HepG2 (cell line): ENCODE measurements around the gene PPP1R14D. TPM values are rescaled to one million over a fixed set of nuclear protein-coding genes. Genes with fewer than 3 reads are reported as not detected.

Experiments used
- ATAC-seq: fragments of 200-7000 bp; cut with Tn5 transposase; 3 replicates; pipeline ENCODE4 v1.9.1; 2020; ENCODE audit warnings: mild to moderate bottlenecking, moderate library complexity
- BruUV-seq: library from RNA; stranded (reverse); fragments of 400-500 nt; replicated peaks from 2 replicates; lab custom pipeline; 2021; lab: Mats Ljungman, UMichigan
- CTCF ChIA-PET: fragments of 300-600 bp; formaldehyde crosslinking; extraction: SDS; loops from one replicate; lab custom pipeline; 2021; ENCODE audit warnings: low total read pairs, inconsistent platforms, low intra/inter-chr PET ratio; lab: Yijun Ruan, JAX
- POLR2A ChIA-PET: fragments of 350-600 bp; sonication (Branson Sonifier 250); formaldehyde crosslinking; loops from one replicate; lab custom pipeline; 2020; ENCODE audit warnings: antibody characterized with exemption, inconsistent platforms; lab: Yijun Ruan, JAX
- DNase-seq: peaks from one replicate; pipeline ENCODE4 v3.0.0-alpha.2; 2015; ENCODE audit warnings: low spot score
- FAIRE-seq: peaks from 3 replicates; lab custom pipeline; 2011; peaks lifted over from hg19 to GRCh38; lab: Jason Lieb, UNC
- H2AFZ ChIP-seq: one replicate; pipeline ENCODE4 v1.6.1; 2011; ENCODE audit warnings: low read length, inconsistent platforms
- H3K27ac ChIP-seq: fragments of 300-600 bp; 3 replicates; pipeline ENCODE4 v1.8.0; 2011; ENCODE audit warnings: mixed run types, mild to moderate bottlenecking, mixed read lengths, low read length, inconsistent platforms; ENCODE audit not compliant: insufficient read depth; ENCODE audit errors: extremely low read length
- H3K27me3 ChIP-seq, 2 experiments: fragments of 200-600 bp in 1 of 2; 2 replicates in 1 of 2; 3 replicates in 1 of 2; pipeline versions ENCODE4 v1.6.0 to v1.8.0; 2011; ENCODE audit warnings: low read length in 2 of 2, mild to moderate bottlenecking in 2 of 2, moderate library complexity in 2 of 2, inconsistent platforms in 1 of 2; ENCODE audit not compliant: insufficient read depth in 2 of 2, control insufficient read depth in 1 of 2
- H3K36me3 ChIP-seq, 2 experiments: fragments of 200-600 bp in 1 of 2; replicated peaks in 1 of 2; 2 replicates in 1 of 2; 3 replicates in 1 of 2; pipeline versions ENCODE4 v1.5.1 to v1.8.0; 2011; ENCODE audit warnings: low read length in 2 of 2, inconsistent platforms in 1 of 2; ENCODE audit not compliant: insufficient read depth in 2 of 2, control insufficient read depth in 1 of 2
- H3K4me1 ChIP-seq: 2 replicates; pipeline ENCODE4 v1.5.1; 2012; ENCODE audit warnings: low read length, inconsistent platforms; ENCODE audit not compliant: insufficient read depth
- H3K4me2 ChIP-seq: 2 replicates; pipeline ENCODE4 v1.6.0; 2011; ENCODE audit warnings: low read depth, low read length, inconsistent platforms
- H3K4me3 ChIP-seq, 3 experiments: fragments of 200-600 bp in 1 of 3; sonication (generic), shearing (Covaris generic) in 1 of 3; replicated peaks in 1 of 3; 2 replicates each; pipeline ENCODE4 v1.5.1; 2011 to 2016; ENCODE audit warnings: low read length in 3 of 3, inconsistent platforms in 2 of 3, low read depth in 2 of 3, mild to moderate bottlenecking in 2 of 3, control low read depth in 1 of 3, mixed read lengths in 1 of 3; ENCODE audit not compliant: insufficient read depth in 1 of 3
- H3K79me2 ChIP-seq: one replicate; pipeline ENCODE4 v1.6.1; 2011; ENCODE audit warnings: low read length, inconsistent platforms; ENCODE audit not compliant: insufficient read depth
- H3K9ac ChIP-seq: 2 replicates; pipeline ENCODE4 v1.6.0; 2011; ENCODE audit warnings: mild to moderate bottlenecking, low read depth, low read length, inconsistent platforms; ENCODE audit not compliant: insufficient read depth
- H3K9me3 ChIP-seq: 2 replicates; pipeline ENCODE4 v1.5.1; 2012; ENCODE audit warnings: mild to moderate bottlenecking, low read length
- H4K20me1 ChIP-seq: 2 replicates; pipeline ENCODE4 v1.6.0; 2011; ENCODE audit warnings: inconsistent platforms, mild to moderate bottlenecking, low read length, moderate library complexity; ENCODE audit not compliant: insufficient read depth
- EHMT2 ChIP-seq: fragments of 200-600 bp; sonication (generic); IDR thresholded peaks from 2 replicates; pipeline ENCODE4 v1.7.0; 2017; ENCODE audit warnings: antibody characterized with exemption, low read depth, low read length, borderline replicate concordance
- JARID2 ChIP-seq: sonication (generic); formaldehyde crosslinking; IDR thresholded peaks from 2 replicates; pipeline ENCODE4 v1.8.1; 2023; ENCODE audit warnings: missing genetic modification reagents, inconsistent platforms; ENCODE audit not compliant: insufficient replicate concordance
- JDP2 ChIP-seq: sonication (generic); formaldehyde crosslinking; IDR thresholded peaks from 2 replicates; pipeline ENCODE4 v1.8.1; 2022; ENCODE audit warnings: missing genetic modification reagents, borderline replicate concordance
- NCOA1 ChIP-seq: sonication (generic); formaldehyde crosslinking; IDR thresholded peaks from 2 replicates; pipeline ENCODE4 v1.9.0; 2021; ENCODE audit warnings: missing genetic modification reagents
- NFIB ChIP-seq: sonication (generic); formaldehyde crosslinking; IDR thresholded peaks from 2 replicates; pipeline ENCODE4 v1.9.0; 2021; ENCODE audit warnings: missing genetic modification reagents, mild to moderate bottlenecking, borderline replicate concordance
- POGZ ChIP-seq: sonication (generic); formaldehyde crosslinking; IDR thresholded peaks from 2 replicates; pipeline ENCODE4 v1.4.0; 2020; ENCODE audit warnings: mild to moderate bottlenecking, missing genetic modification reagents
- RARA ChIP-seq: IDR thresholded peaks from 2 replicates; pipeline ENCODE4 v1.6.1; 2016; ENCODE audit warnings: missing genetic modification reagents, missing compliant biosample characterization
- ZNF264 ChIP-seq: sonication (generic); formaldehyde crosslinking; IDR thresholded peaks from 2 replicates; pipeline ENCODE4 v1.4.0; 2020; ENCODE audit warnings: missing genetic modification reagents
- ZNF382 ChIP-seq: sonication (generic); formaldehyde crosslinking; IDR thresholded peaks from 2 replicates; pipeline ENCODE4 v1.5.0; 2020; ENCODE audit warnings: missing genetic modification reagents, mild to moderate bottlenecking, borderline replicate concordance
- ZNF83 ChIP-seq: sonication (generic); formaldehyde crosslinking; IDR thresholded peaks from 2 replicates; pipeline ENCODE4 v1.4.0; 2020; ENCODE audit warnings: missing genetic modification reagents, mild to moderate bottlenecking, borderline replicate concordance
- WGBS: methylation state at CpG from one replicate; pipeline ENCODE4 v1.1.6; 2017; ENCODE audit warnings: low lambda C conversion rate; 5-methylcytosine and 5-hydroxymethylcytosine counted together
- in situ Hi-C: cut with HindIII; loops from 2 replicates; pipeline ENCODE4 v1.10.0; 2017; ENCODE audit warnings: low pct_unique_long_range_greater_than_20kb; ENCODE audit not compliant: extremely low pct_ligation_motif_present
- intact Hi-C: fragments of 100-400 bp; cut with micrococcal nuclease; formaldehyde crosslinking; loops from one replicate; pipeline ENCODE4 v1.10.0; 2022; ENCODE audit not compliant: unreplicated experiment
- polyA plus RNA-seq, 8 experiments: library from polyadenylated mRNA; depleted of rRNA in 3 of 8; stranded (reverse) in 7 of 8; unstranded in 1 of 8; fragments of >200 nt; fragmentation: Illumina TruSeq in 4 of 8; extraction: Trizol in 4 of 8; gene quantifications; 2 replicates each; pipeline versions ENCODE4 v1.2.1 to v1.2.3, GENCODE V29; 2011 to 2016; ENCODE audit warnings: low read depth in 4 of 8, missing spikeins in 1 of 8, mixed read lengths in 1 of 8; ENCODE audit not compliant: insufficient read depth in 1 of 8
- total RNA-seq, 5 experiments: library from RNA; depleted of rRNA; stranded (reverse); fragments of >200 nt; fragmentation: Illumina TruSeq; extraction: Trizol; gene quantifications; 2 replicates each; pipeline ENCODE4 v1.2.3, GENCODE V29; 2016; ENCODE audit warnings: low read depth in 1 of 5
- TF ChIP-seq, protein P1 (sequence below): IDR thresholded peaks from 2 replicates; pipeline ENCODE4 v1.6.1; 2016
- TF ChIP-seq, protein P2 (sequence below): sonication (generic); formaldehyde crosslinking; IDR thresholded peaks from 2 replicates; pipeline ENCODE4 v1.4.0; 2020; ENCODE audit warnings: missing genetic modification reagents
- TF ChIP-seq, protein P3 (sequence below): sonication (generic); IDR thresholded peaks from 2 replicates; pipeline ENCODE4 v1.6.1; 2016; ENCODE audit warnings: low read depth, borderline replicate concordance
- TF ChIP-seq, protein P4 (sequence below): sonication (generic); formaldehyde crosslinking; conservative IDR thresholded peaks from 2 replicates; pipeline ENCODE4 v1.4.0; 2020; ENCODE audit warnings: mild to moderate bottlenecking, missing genetic modification reagents, moderate library complexity
- TF ChIP-seq, protein P5 (sequence below): sonication (generic); formaldehyde crosslinking; IDR thresholded peaks from 2 replicates; pipeline ENCODE4 v1.5.0; 2020; ENCODE audit warnings: mild to moderate bottlenecking, missing genetic modification reagents

The PPP1R14D gene
- total and polyA plus RNA-seq, 2 of the 13 experiments (the other 11 are each of a cell fraction or from before 2014, with no cell fraction given): 0.53 to 0.55 TPM

DNA sequence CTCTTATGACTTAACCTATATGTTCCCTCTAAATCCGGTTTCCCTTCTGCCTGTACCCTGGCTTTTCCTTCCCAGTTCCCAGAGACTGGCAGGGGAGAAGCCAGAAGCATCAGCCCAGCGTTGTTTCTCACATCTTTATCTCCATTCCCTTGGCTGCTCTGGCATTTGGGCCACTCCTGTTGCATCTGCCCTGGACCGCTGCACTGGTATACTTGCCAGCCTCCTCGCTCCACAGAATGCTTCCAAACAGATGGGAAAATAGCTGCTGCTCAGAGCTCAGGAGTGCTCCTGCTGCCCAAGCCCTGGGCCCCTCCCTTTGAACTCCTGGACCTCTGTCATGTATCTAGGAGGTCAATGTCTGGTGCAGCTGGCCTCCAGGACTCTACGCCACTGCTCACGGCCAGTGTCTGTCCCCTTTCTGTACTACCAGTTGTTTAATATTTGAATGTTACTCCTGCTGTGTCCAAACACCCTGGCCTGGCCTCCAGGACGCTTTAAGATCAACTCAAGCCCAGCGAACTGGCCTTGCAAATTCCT is 22.1 kb upstream of the PPP1R14D start:
- no peak overlapping the region for H3K27ac ChIP-seq
- ATAC-seq (peak; percentile 73), DNase-seq (peak; percentile 48), FAIRE-seq (peak; percentile 61)
- H3K27me3 ChIP-seq: no peaks in the 10 kb centered on the region
- WGBS: 21% methylated on average over 8 of the region's 8 CpGs
- no peaks in the 10 kb centered on the region for H4K20me1 ChIP-seq
- POLR2A ChIA-PET: interaction anchor here (0.8 kb wide), 1 partner anchor 8 kb away, joined by 3 read pairs; no protein-coding TSS in a partner anchor
- CTCF ChIA-PET: no interaction called here
- intact Hi-C loops: no loop called here
- in situ Hi-C loops: no loop called here
- H3K79me2 ChIP-seq: no peaks in the 10 kb centered on the region
- peak overlapping the region in 1 of 3 experiments; percentile 33; a peak in 1 of 6 replicates for H3K4me3 ChIP-seq
- no peak overlapping the region for H2AFZ ChIP-seq
- H3K4me2 ChIP-seq: peak overlapping the region; percentile 54
- H3K9me3 ChIP-seq: no peaks in the 10 kb centered on the region
- H3K36me3 ChIP-seq: no peaks in the 10 kb centered on the region
- H3K9ac ChIP-seq: no peak overlapping the region
- peaks cover 49% of the 10 kb centered on the region for H3K4me1 ChIP-seq
- BruUV-seq: no TSS peak
- TF ChIP-seq, protein P1, sequence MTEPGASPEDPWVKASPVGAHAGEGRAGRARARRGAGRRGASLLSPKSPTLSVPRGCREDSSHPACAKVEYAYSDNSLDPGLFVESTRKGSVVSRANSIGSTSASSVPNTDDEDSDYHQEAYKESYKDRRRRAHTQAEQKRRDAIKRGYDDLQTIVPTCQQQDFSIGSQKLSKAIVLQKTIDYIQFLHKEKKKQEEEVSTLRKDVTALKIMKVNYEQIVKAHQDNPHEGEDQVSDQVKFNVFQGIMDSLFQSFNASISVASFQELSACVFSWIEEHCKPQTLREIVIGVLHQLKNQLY (CRISPR knock-in tag): no peak
- TF ChIP-seq, protein P2, sequence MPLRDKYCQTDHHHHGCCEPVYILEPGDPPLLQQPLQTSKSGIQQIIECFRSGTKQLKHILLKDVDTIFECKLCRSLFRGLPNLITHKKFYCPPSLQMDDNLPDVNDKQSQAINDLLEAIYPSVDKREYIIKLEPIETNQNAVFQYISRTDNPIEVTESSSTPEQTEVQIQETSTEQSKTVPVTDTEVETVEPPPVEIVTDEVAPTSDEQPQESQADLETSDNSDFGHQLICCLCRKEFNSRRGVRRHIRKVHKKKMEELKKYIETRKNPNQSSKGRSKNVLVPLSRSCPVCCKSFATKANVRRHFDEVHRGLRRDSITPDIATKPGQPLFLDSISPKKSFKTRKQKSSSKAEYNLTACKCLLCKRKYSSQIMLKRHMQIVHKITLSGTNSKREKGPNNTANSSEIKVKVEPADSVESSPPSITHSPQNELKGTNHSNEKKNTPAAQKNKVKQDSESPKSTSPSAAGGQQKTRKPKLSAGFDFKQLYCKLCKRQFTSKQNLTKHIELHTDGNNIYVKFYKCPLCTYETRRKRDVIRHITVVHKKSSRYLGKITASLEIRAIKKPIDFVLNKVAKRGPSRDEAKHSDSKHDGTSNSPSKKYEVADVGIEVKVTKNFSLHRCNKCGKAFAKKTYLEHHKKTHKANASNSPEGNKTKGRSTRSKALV (CRISPR knock-in tag): 0 out of 2 replicates have a peak, but pooled peaks have one; percentile 28
- TF ChIP-seq, protein P3, sequence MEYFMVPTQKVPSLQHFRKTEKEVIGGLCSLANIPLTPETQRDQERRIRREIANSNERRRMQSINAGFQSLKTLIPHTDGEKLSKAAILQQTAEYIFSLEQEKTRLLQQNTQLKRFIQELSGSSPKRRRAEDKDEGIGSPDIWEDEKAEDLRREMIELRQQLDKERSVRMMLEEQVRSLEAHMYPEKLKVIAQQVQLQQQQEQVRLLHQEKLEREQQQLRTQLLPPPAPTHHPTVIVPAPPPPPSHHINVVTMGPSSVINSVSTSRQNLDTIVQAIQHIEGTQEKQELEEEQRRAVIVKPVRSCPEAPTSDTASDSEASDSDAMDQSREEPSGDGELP: peak; percentile 28; the same call in 1 of the 2 replicates
- no peak for TF ChIP-seq JARID2 (CRISPR knock-in tag)
- no peak for TF ChIP-seq ZNF83
- TF ChIP-seq NCOA1: no peak
- peak; percentile 41; the same call in 1 of the 2 replicates for TF ChIP-seq ZNF264
- TF ChIP-seq EHMT2: peak; percentile 85
- no peak for TF ChIP-seq NFIB (CRISPR knock-in tag)
- TF ChIP-seq, protein P4, sequence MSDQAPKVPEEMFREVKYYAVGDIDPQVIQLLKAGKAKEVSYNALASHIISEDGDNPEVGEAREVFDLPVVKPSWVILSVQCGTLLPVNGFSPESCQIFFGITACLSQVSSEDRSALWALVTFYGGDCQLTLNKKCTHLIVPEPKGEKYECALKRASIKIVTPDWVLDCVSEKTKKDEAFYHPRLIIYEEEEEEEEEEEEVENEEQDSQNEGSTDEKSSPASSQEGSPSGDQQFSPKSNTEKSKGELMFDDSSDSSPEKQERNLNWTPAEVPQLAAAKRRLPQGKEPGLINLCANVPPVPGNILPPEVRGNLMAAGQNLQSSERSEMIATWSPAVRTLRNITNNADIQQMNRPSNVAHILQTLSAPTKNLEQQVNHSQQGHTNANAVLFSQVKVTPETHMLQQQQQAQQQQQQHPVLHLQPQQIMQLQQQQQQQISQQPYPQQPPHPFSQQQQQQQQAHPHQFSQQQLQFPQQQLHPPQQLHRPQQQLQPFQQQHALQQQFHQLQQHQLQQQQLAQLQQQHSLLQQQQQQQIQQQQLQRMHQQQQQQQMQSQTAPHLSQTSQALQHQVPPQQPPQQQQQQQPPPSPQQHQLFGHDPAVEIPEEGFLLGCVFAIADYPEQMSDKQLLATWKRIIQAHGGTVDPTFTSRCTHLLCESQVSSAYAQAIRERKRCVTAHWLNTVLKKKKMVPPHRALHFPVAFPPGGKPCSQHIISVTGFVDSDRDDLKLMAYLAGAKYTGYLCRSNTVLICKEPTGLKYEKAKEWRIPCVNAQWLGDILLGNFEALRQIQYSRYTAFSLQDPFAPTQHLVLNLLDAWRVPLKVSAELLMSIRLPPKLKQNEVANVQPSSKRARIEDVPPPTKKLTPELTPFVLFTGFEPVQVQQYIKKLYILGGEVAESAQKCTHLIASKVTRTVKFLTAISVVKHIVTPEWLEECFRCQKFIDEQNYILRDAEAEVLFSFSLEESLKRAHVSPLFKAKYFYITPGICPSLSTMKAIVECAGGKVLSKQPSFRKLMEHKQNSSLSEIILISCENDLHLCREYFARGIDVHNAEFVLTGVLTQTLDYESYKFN (CRISPR knock-in tag): peak; percentile 50
- TF ChIP-seq POGZ (CRISPR knock-in tag): no peak
- TF ChIP-seq, protein P5, sequence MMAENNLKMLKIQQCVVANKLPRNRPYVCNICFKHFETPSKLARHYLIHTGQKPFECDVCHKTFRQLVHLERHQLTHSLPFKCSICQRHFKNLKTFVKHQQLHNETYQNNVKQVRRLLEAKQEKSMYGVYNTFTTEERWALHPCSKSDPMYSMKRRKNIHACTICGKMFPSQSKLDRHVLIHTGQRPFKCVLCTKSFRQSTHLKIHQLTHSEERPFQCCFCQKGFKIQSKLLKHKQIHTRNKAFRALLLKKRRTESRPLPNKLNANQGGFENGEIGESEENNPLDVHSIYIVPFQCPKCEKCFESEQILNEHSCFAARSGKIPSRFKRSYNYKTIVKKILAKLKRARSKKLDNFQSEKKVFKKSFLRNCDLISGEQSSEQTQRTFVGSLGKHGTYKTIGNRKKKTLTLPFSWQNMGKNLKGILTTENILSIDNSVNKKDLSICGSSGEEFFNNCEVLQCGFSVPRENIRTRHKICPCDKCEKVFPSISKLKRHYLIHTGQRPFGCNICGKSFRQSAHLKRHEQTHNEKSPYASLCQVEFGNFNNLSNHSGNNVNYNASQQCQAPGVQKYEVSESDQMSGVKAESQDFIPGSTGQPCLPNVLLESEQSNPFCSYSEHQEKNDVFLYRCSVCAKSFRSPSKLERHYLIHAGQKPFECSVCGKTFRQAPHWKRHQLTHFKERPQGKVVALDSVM (CRISPR knock-in tag): peak; percentile 85
- no peak for TF ChIP-seq ZNF382 (CRISPR knock-in tag)
- TF ChIP-seq RARA: peak; percentile 86
- TF ChIP-seq JDP2 (CRISPR knock-in tag): no peak
